ENCODE measurements around the gene PHLDB2.

PHLDB2 gene

GRCh38 chr3:111965484-111965883 is 106.4 kb downstream of the PHLDB2 start:
- no peak for DNase-seq (ENCODE audit: low read depth)

GRCh38 chr3:111967068-111967467 is 108.0 kb downstream of the PHLDB2 start:
- DNase-seq (ENCODE audit: low read depth) = no peak

GRCh38 chr3:111967651-111968274 is 108.7 kb downstream of the PHLDB2 start:
- no peak for DNase-seq (ENCODE audit: low read depth)

- no peak for DNase-seq (ENCODE audit: low read depth)
Measured at GRCh38 chr3:111968319-111969054, 109.4 kb downstream of the PHLDB2 start.

- DNase-seq (ENCODE audit: low read depth) = no peak
Measured at GRCh38 chr3:111970376-111970775, 111.3 kb downstream of the PHLDB2 start.

GRCh38 chr3:111971533-111972130 is 112.6 kb downstream of the PHLDB2 start:
- DNase-seq (ENCODE audit: low read depth) = no peak

- no peak for DNase-seq (ENCODE audit: low read depth)
Measured at GRCh38 chr3:111972891-111973290, 113.8 kb downstream of the PHLDB2 start.

- DNase-seq (ENCODE audit: low read depth) = no peak
Measured at GRCh38 chr3:111975131-111975530, 116.1 kb downstream of the PHLDB2 start.

- DNase-seq (ENCODE audit: low read depth) = no peak
Measured at GRCh38 chr3:111976254-111976653, 117.2 kb downstream of the PHLDB2 start.

- peak; percentile 88 for DNase-seq (ENCODE audit: low read depth)
Measured at GRCh38 chr3:111978583-111979433, 119.7 kb downstream of the PHLDB2 start, which contains the start of gene ABHD10. Gene ABHD10, plus strand, starts transcription at chr3:111979026. Its CDS starts 36 bp downstream, at chr3:111979062.

GRCh38 chr3:111979434-111980038 is 120.5 kb downstream of the PHLDB2 start:
- DNase-seq (ENCODE audit: low read depth) = no peak

- DNase-seq (ENCODE audit: low read depth) = no peak
Measured at GRCh38 chr3:111980716-111981456, 121.8 kb downstream of the PHLDB2 start.

GRCh38 chr3:111981457-111981763 is 122.3 kb downstream of the PHLDB2 start:
- no peak for DNase-seq (ENCODE audit: low read depth)

- DNase-seq (ENCODE audit: low read depth) = no peak
Measured at GRCh38 chr3:111984636-111985298, 125.7 kb downstream of the PHLDB2 start.

GRCh38 chr3:111986800-111987199 is 127.7 kb downstream of the PHLDB2 start:
- DNase-seq (ENCODE audit: low read depth) = no peak

GRCh38 chr3:111989061-111989678 is 130.1 kb downstream of the PHLDB2 start:
- DNase-seq (ENCODE audit: low read depth) = peak; percentile 30

GRCh38 chr3:111993038-111993437 is 134.0 kb downstream of the PHLDB2 start:
- no peak for DNase-seq (ENCODE audit: low read depth)

- DNase-seq (ENCODE audit: low read depth) = no peak
Measured at GRCh38 chr3:111998636-111999483, 139.8 kb downstream of the PHLDB2 start, which contains the start of gene TAGLN3. Gene TAGLN3, plus strand, starts transcription at chr3:111998922. Its CDS starts 501 bp downstream, at chr3:111999423.

Data from GM04503 (cell line).